Activated CD4-positive, alpha-beta T cell treated with anti-CD3 and anti-CD28 coated beads for 48 hours (primary cell): Measurements from ENCODE around the gene ACAD9.
"Not testable (repeated sequence)": the region's sequence is repeated elsewhere in the genome, so short reads cannot be mapped to it uniquely, and the experiment has no call there.

ENCODE experiments used
- DNase-seq: peaks from one replicate; pipeline ENCODE4 v3.0.0-alpha.2; 2020

The ACAD9 gene

GRCh38 chr3:128903501-128903900 lies 24.1 kb downstream of the ACAD9 start:
- no peak for DNase-seq

- DNase-seq: no peak
Measured at GRCh38 chr3:128906031-128906803, 26.8 kb downstream of the ACAD9 start.

GRCh38 chr3:128906804-128907525 lies 27.5 kb downstream of the ACAD9 start:
- DNase-seq: no peak

GRCh38 chr3:128907706-128908445 lies 28.5 kb downstream of the ACAD9 start:
- no peak for DNase-seq

- no peak for DNase-seq
Measured at GRCh38 chr3:128908951-128909350, 29.5 kb downstream of the ACAD9 start.

- DNase-seq: no peak
Measured at GRCh38 chr3:128910006-128910405, 30.6 kb downstream of the ACAD9 start.

- no peak for DNase-seq
Measured at GRCh38 chr3:128911911-128912310, 32.5 kb downstream of the ACAD9 start.

- no peak for DNase-seq
Measured at GRCh38 chr3:128914966-128915645, 35.7 kb downstream of the ACAD9 start.

GRCh38 chr3:128917291-128917690 lies 37.9 kb downstream of the ACAD9 start:
- DNase-seq: no peak

GRCh38 chr3:128919988-128920387 lies 40.6 kb downstream of the ACAD9 start:
- no peak for DNase-seq

- peak; percentile 70 for DNase-seq
Measured at GRCh38 chr3:128922804-128923459, 43.5 kb downstream of the ACAD9 start.

- no peak for DNase-seq
Measured at GRCh38 chr3:128923576-128923975, 44.2 kb downstream of the ACAD9 start.

- DNase-seq: not testable (repeated sequence)
Measured at GRCh38 chr3:128923986-128924385, 44.6 kb downstream of the ACAD9 start.

- no peak for DNase-seq
Measured at GRCh38 chr3:128929364-128929763, 49.9 kb downstream of the ACAD9 start.

GRCh38 chr3:128931046-128931445 lies 51.6 kb downstream of the ACAD9 start:
- no peak for DNase-seq

GRCh38 chr3:128932516-128933212 lies 53.2 kb downstream of the ACAD9 start:
- DNase-seq: no peak

GRCh38 chr3:128933213-128933921 lies 53.9 kb downstream of the ACAD9 start:
- DNase-seq: no peak

GRCh38 chr3:128933922-128934253 lies 54.5 kb downstream of the ACAD9 start:
- no peak for DNase-seq

GRCh38 chr3:128935922-128936321 lies 56.5 kb downstream of the ACAD9 start:
- no peak for DNase-seq

GRCh38 chr3:128936341-128936740 lies 56.9 kb downstream of the ACAD9 start:
- no peak for DNase-seq

- DNase-seq: no peak
Measured at GRCh38 chr3:128940252-128940651, 60.8 kb downstream of the ACAD9 start.
